Choroid plexus epithelial cell (primary cell): ENCODE results near the gene RBM43.
"Not testable (repeated sequence)": the region's sequence is repeated elsewhere in the genome, so short reads cannot be mapped to it uniquely, and the experiment has no call there.

ENCODE experiments used
- DNase-seq: peaks from one replicate; pipeline ENCODE4 v3.0.0-alpha.2; 2010; ENCODE audit warnings: low read depth
- H3K4me3 ChIP-seq: 2 replicates; pipeline ENCODE4 v1.5.1; 2011; ENCODE audit warnings: low read depth, mild to moderate bottlenecking, control low read depth, low read length, moderate library complexity
- CTCF ChIP-seq: conservative IDR thresholded peaks from 2 replicates; pipeline ENCODE4 v1.5.1; 2011; ENCODE audit warnings: low read depth, mild to moderate bottlenecking, control low read depth, inconsistent platforms, low read length, moderate library complexity

RBM43 gene

GRCh38 chr2:151297882-151298281 lies 36.2 kb upstream of the RBM43 start:
- no peak overlapping the region for H3K4me3 ChIP-seq
- DNase-seq: no peak
- no peak for TF ChIP-seq CTCF

- H3K4me3 ChIP-seq, DNase-seq: not testable (repeated sequence)
Observed at GRCh38 chr2:151295926-151296325, 34.3 kb upstream of the RBM43 start.

GRCh38 chr2:151292546-151292945 lies 30.9 kb upstream of the RBM43 start:
- TF ChIP-seq CTCF: no peak
- no peak overlapping the region for H3K4me3 ChIP-seq
- no peak for DNase-seq

GRCh38 chr2:151292141-151292540 lies 30.5 kb upstream of the RBM43 start:
- TF ChIP-seq CTCF: no peak
- no peak for DNase-seq
- no peak overlapping the region for H3K4me3 ChIP-seq

- no peak for DNase-seq
- H3K4me3 ChIP-seq: no peak overlapping the region
- TF ChIP-seq CTCF: no peak
Observed at GRCh38 chr2:151291224-151291623, 29.6 kb upstream of the RBM43 start.

GRCh38 chr2:151289972-151290866 lies 28.6 kb upstream of the RBM43 start:
- no peak for TF ChIP-seq CTCF
- peak overlapping the region; percentile 78 for H3K4me3 ChIP-seq
- DNase-seq: no peak

GRCh38 chr2:151287513-151288250 lies 26.0 kb upstream of the RBM43 start:
- DNase-seq: no peak
- no peak for TF ChIP-seq CTCF
- no peak overlapping the region for H3K4me3 ChIP-seq
